NOMO-1 treated with dmso at 0.1 percent for 144 hours (cell line): ENCODE results near the gene IMPG2.
"Not testable (repeated sequence)": the region's sequence is repeated elsewhere in the genome, so short reads cannot be mapped to it uniquely, and the experiment has no call there.

Experiments used
- DNase-seq: peaks from one replicate; lab custom pipeline; 2025; ENCODE audit not compliant: unreplicated experiment; lab: John Stamatoyannopoulos, UW

The IMPG2 gene

GRCh38 chr3:101320475-101320874 lies at the start of gene IMPG2:
Gene IMPG2, minus strand, starts transcription at chr3:101320575. Its CDS starts 203 bp downstream, at chr3:101320372.
- DNase-seq, result no peak

DNA sequence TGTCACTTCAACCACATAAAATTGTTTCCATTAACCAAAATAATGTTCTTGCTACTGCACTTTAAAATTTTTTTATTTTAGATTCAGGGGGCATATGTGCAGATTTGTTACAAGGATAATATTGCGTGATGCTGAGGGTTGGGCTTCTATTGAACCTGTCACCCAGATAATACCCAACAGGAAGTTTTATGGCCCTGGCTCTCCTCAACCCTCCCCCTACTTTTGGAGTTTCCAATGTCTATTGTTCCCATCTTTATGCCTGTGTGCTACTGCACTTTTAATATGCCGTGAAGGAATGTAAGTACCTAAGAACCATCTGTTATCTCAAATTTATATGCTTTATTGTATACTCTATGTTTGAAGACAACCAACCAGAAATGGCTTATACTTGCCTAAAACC lies 42.0 kb upstream of the IMPG2 start:
- DNase-seq, result no peak

DNA sequence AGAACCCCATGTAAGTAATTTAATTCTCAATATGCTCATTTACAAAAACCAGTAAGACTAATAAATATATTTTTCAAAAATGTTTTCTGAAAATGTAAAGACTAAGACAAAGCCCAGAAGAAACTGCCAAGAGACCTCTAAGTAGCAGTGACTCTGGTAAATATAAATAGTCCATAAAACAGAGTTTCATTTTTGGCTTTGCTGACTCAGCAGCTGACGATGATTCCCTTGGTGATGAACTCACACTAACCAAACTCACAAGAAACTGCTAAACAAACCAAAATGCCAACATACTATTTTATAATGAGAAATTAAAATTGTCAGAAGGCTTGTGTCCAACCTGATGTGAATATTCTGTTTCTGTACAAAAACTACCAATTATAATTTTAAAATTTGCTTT lies 31.5 kb upstream of the IMPG2 start:
- no peak for DNase-seq

GRCh38 chr3:101340591-101340990 lies 20.2 kb upstream of the IMPG2 start:
- DNase-seq, result no peak

- no peak for DNase-seq
These were observed 13.5 kb upstream of the IMPG2 start for GRCh38 chr3:101333883-101334282.

- no peak for DNase-seq
These were observed 8.8 kb upstream of the IMPG2 start for GRCh38 chr3:101329016-101329673.

DNA sequence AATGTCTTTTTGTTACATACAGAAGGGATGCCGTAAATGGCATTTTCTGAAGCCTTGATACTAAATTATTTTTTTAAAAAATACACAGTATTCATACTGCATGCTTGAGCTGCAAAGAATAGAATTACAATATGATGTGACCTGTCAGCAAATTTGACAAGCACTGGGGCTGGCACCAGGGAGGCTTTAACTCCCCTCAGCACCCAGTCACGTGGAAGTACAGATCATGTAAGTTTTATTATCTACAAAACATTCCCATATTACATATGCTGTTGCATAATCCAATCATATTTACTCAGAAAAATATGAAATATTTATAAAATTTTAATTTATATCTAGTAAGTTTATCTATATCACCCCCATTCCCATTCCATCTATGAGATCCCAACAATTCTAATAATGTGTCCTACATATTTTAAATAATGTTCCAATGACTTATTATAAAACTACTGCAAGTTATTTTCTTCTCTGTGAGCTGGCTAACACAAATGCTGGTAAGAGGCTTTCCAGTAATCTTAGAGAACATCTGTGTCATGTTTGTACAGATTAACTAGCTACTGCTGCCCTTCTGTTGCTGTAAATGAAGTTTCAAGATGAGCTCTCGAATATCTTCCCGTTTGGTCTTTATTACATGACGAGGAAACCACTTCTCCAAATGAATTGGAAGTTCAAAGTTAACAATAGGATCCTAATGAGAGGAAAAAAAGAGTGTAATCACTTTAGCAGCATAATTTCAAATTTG lies 5.2 kb upstream of the IMPG2 start:
- no peak for DNase-seq

DNA sequence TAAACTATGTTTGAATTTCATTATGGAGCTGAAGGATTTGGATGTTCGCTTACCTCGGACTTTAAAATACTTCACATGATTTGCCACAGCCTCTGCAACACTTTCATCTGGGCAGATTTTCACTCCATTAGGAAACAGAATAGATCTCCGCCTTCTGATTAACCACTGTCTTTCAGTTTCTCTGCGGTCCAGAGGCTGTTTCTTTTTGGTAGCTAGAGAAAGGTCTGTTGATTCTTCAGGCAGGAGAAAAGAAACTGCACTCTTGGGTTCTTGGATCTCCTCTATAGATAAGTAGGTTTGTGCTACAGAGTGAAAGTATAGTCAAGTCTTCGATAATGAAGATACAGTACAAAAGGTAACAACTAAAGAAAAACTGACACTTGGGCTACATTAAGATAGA lies 844 bp downstream of the IMPG2 start:
- DNase-seq, result no peak

GRCh38 chr3:101312545-101312944 lies 7.8 kb downstream of the IMPG2 start:
- DNase-seq, result no peak

DNA sequence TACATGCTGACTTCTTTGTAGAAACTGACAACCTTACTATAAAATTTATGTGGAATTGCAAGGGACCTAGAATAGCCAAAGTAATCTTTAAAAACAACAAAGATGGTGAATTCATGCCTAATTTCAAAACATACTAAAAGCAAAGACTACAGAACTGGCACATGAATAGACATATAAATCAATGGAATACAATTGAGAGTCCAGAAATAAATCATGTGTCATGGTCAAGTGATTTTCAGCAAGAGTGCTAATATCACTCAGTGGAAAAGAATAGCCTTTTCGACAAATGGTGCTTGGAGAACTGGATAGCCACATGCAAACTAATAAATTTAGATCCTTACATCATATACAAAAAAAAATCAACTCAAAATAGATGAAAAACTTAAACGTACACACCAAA lies 8.7 kb downstream of the IMPG2 start:
- no peak for DNase-seq

GRCh38 chr3:101310978-101311375 lies 9.4 kb downstream of the IMPG2 start:
- no peak for DNase-seq

- not testable (repeated sequence) for DNase-seq
These were observed 12.1 kb downstream of the IMPG2 start for GRCh38 chr3:101308147-101308772.

- DNase-seq, result no peak
These were observed 16.5 kb downstream of the IMPG2 start for GRCh38 chr3:101303836-101304235.

DNA sequence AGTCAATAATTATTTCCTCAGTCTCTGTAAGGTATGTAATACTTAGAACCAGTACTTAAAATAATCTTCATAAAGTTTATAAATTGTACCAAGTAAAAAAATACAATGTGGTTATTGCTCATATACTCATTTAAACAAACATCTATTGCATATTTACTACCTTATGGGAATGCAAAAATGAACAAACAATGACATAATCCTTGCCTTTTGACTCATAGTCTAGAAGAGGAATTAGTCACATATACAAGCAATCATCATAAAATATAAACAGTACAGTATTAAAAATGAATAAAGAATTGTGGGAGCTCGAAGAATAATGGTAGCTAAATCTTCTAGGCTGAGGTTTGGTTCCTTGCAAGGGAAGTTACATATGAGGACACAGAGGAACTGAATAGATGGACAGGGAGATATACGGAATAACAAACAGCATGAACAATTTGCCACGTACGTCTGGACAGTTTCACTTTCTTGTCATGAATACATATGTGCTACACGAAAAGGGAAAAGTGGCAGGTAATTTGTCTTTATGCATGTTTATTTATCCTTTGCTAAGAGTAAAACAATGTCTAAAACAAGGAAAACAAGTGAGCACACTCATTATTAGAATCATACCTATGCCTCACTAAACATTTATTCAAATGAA lies 17.2 kb downstream of the IMPG2 start:
- no peak for DNase-seq

DNA sequence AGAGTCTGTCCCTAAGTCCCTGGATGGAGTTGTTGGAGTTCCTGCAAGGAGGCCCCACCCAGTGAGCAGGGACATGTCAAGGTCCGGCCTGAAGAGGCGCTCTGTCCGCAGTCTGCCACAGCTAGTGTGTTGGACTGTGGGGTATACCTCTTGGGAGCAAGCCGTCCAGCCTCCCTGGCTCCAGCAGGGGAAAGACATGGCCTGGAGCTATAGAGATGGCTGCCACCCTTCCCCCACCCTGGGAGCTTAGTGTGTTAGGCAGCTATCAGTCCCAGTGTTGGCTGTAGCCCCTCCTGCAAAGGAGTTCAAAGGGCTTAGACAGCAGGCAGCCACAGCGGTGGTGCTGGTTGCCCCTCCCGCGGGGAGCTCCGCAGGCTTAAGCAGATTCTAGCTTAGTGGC lies 20.3 kb downstream of the IMPG2 start:
- no peak for DNase-seq

DNA sequence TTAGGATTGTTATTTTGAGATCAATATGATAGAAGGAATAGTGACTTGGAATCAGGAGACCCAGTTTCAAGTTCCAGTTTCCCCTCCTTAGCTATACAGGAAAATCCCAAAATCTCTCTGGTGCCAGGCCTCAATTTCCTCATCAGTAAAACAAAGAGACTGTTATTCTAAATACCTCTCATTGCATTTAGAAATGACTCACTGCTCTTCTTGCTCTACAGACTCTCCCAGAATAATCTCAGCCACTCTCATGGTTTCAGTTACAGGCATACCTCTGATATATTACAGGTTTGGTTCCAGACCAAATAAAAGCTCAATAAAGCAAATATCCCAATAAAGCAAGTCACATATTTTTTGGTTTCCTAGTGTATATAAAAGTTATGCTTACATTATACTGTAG lies 28.3 kb downstream of the IMPG2 start:
- DNase-seq, result no peak

DNA sequence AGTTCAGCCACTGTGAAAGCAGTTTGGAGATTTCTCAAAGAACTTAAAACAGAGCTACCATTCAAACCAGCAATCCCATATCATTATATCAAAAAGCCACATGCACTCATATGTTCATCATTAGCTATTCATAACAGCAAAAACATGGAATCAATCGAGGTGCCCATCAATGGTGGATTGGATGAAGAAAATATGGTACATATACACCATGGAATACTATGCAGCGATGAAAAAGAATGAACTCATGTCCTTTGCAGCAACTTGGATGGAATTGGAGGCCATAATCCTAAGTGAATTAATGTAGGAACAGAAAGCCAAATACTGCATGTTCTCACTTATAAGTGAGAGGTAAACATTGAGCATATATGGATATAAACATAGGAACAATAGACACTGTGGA lies 32.1 kb downstream of the IMPG2 start:
- no peak for DNase-seq

GRCh38 chr3:101284757-101285156 lies 35.6 kb downstream of the IMPG2 start:
- no peak for DNase-seq

DNA sequence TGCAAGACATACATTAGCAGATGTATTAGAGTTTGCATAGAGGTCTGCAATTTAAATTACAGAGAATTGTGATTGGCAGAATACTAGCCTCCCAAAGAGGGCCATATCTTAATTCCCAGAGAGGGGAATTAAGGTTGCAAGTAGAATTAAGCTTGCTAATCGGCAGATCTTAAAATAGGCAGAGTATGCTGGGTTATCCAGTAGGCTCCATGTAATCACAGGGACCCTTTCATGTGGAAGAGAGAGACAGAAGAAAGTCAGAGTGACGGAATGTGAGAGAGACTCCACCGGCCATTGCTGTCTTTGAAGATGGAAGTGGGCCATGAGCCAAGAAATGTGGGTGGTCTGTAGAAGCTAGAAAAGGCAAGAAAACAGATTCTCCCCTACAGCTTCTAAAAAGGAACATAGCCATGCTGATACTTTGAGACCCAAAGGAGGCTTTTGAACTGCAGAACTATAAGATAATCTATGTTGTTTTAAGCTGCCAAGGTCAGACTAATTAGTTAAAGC lies 38.8 kb downstream of the IMPG2 start:
- DNase-seq, result no peak

DNA sequence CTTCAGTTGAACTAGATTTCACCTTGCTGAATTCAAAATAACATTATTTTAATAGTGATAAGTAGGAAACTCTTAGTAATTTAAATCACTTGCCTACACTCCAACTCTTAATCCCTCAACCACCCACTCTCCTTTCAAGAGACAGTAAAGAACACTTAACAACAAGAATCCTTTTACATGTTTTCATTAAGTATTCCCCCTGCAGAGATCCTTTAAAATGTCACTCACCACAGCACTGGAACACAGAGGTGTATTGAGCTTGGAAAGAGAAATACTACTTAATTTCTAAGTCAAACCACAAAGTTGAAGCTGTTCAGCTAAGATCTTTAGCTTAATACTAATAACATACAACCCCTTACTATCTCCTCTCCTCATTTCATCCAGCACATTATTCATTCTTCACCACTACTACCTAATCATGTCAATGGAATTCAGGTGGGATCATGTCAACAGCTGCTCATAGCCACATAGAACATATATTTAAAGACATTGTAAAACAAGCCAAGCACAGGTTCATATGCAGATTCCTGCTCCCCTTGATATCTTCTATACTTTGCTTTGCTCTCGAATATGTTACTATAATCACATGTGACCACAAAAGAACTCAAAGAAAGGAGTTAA lies 40.5 kb downstream of the IMPG2 start:
- DNase-seq, result no peak

GRCh38 chr3:101279162-101279561 lies 41.2 kb downstream of the IMPG2 start:
- no peak for DNase-seq
